ENCODE results near the gene DLG5.

- TF ChIP-seq EZH2phosphoT487 (IDR thresholded peaks at IDR 0.05; ENCODE audit: low read depth) (no peak), CTCF (IDR thresholded peaks at IDR 0.05; ENCODE audit: low read depth, low read length) (no peak)
Measured at GRCh38 chr10:77844713-77845445, 81.7 kb downstream of the DLG5 start.

Data from OCI-LY3 (cell line).